ENCODE measurements around the gene SEMA6A. TPM values are rescaled to one million over a fixed set of nuclear protein-coding genes. Genes with fewer than 3 reads are reported as not detected.

The SEMA6A gene
- total and polyA plus RNA-seq, 2 of the 13 experiments (the other 11 are each of a cell fraction or from before 2014, with no cell fraction given) = 5.1 to 6.5 TPM

- Histone ChIP-seq H3K27me3 (ENCODE audit: control insufficient read depth in 1 of 2, insufficient read depth in 2 of 2, low read length in 2 of 2) (no peaks in the 10 kb centered on the region), H3K9ac (ENCODE audit: insufficient read depth, low read depth, low read length) (no peak overlapping the region), H3K4me1 (ENCODE audit: insufficient read depth, low read length) (no peaks in the 10 kb centered on the region), H4K20me1 (ENCODE audit: insufficient read depth, low read length) (no peaks in the 10 kb centered on the region), H3K79me2 (ENCODE audit: insufficient read depth, low read length) (peaks cover 5% of the 10 kb centered on the region), H3K9me3 (ENCODE audit: low read length) (no peaks in the 10 kb centered on the region), H3K4me2 (ENCODE audit: low read depth, low read length) (no peak overlapping the region), H3K36me3 (replicated peaks in 1 of 2; ENCODE audit: control insufficient read depth in 1 of 2, insufficient read depth in 2 of 2, low read length in 2 of 2) (peaks cover 0 to 5% of the 10 kb centered on the region in 2 experiments; a peak in 2 of 5 replicates), H3K27ac (ENCODE audit: extremely low read length, insufficient read depth, low read length) (no peak overlapping the region), H2AFZ (ENCODE audit: low read length) (no peak overlapping the region), H3K4me3 (replicated peaks in 1 of 3; ENCODE audit: insufficient read depth in 1 of 3, low read depth in 2 of 3, low read length in 3 of 3) (no peak overlapping the region)
- intact Hi-C loops (cut with micrococcal nuclease; ENCODE audit: unreplicated experiment) = no loop called here
- FAIRE-seq (no peak), DNase-seq (ENCODE audit: low spot score) (no peak), ATAC-seq (no peak)
- WGBS (ENCODE audit: low lambda C conversion rate) = 89% methylated on average over 3 of the region's 3 CpGs
- POLR2A ChIA-PET = no interaction called here
- CTCF ChIA-PET (ENCODE audit: low intra/inter-chr PET ratio, low total read pairs) = no interaction called here
- TF ChIP-seq ZSCAN12 (CRISPR knock-in tag; IDR thresholded peaks at IDR 0.05) (no peak), MED1 (CRISPR knock-in tag; IDR thresholded peaks at IDR 0.05) (no peak), ZFP36L2 (CRISPR knock-in tag; IDR thresholded peaks at IDR 0.05) (no peak), PATZ1 (CRISPR knock-in tag; IDR thresholded peaks at IDR 0.05) (no peak), ZNF740 (CRISPR knock-in tag; IDR thresholded peaks at IDR 0.05) (no peak), SRSF9 (IDR thresholded peaks at IDR 0.05; ENCODE audit: borderline replicate concordance, insufficient read depth, low read depth, low read length, poor library complexity, severe bottlenecking) (no peak), MBNL3 (CRISPR knock-in tag; conservative IDR thresholded peaks at IDR 0.05) (no peak), ELF1 (CRISPR knock-in tag; IDR thresholded peaks at IDR 0.05) (no peak), NONO (IDR thresholded peaks at IDR 0.05) (no peak), NONO (CRISPR knock-in tag; conservative IDR thresholded peaks at IDR 0.05) (no peak), RORA (CRISPR knock-in tag; IDR thresholded peaks at IDR 0.05) (no peak), ZBTB3 (CRISPR knock-in tag; IDR thresholded peaks at IDR 0.05; ENCODE audit: borderline replicate concordance, low read depth) (no peak), DMAP1 (CRISPR knock-in tag; IDR thresholded peaks at IDR 0.05) (no peak), RNF219 (CRISPR knock-in tag; IDR thresholded peaks at IDR 0.05) (no peak), NAIF1 (CRISPR knock-in tag; IDR thresholded peaks at IDR 0.05; ENCODE audit: borderline replicate concordance) (no peak), ZNF883 (CRISPR knock-in tag; IDR thresholded peaks at IDR 0.05; ENCODE audit: not compliant biosample characterization) (no peak)
- no TSS peak for BruUV-seq (replicated peaks)
- in situ Hi-C loops (cut with HindIII; ENCODE audit: extremely low pct_ligation_motif_present, low pct_unique_long_range_greater_than_20kb) = no loop called here
These were observed 72.0 kb downstream of the SEMA6A start for GRCh38 chr5:116502616-116503015.

Measured in HepG2 (cell line).